Endothelial cell (in vitro differentiated cells): ENCODE data around the gene NTSR2. TPM values are rescaled to one million over a fixed set of nuclear protein-coding genes. Genes with fewer than 3 reads are reported as not detected.

Experiments
- DNase-seq: peaks from one replicate; pipeline ENCODE4 v3.0.0; 2021; ENCODE audit warnings: low spot score
- H3K27ac Mint-ChIP-seq: one replicate; pipeline ENCODE4 v1.8.0; 2021; ENCODE audit warnings: mixed read lengths, inconsistent platforms; ENCODE audit not compliant: unreplicated experiment
- H3K27me3 Mint-ChIP-seq: one replicate; pipeline ENCODE4 v1.8.0; 2021; ENCODE audit warnings: mild to moderate bottlenecking, moderate library complexity, mixed read lengths, inconsistent platforms; ENCODE audit not compliant: unreplicated experiment
- H3K36me3 Mint-ChIP-seq: one replicate; pipeline ENCODE4 v1.8.0; 2021; ENCODE audit warnings: mild to moderate bottlenecking, low read depth, mixed read lengths, inconsistent platforms; ENCODE audit not compliant: unreplicated experiment
- H3K4me1 Mint-ChIP-seq: one replicate; pipeline ENCODE4 v1.8.0; 2021; ENCODE audit warnings: mild to moderate bottlenecking, mixed read lengths, inconsistent platforms; ENCODE audit not compliant: unreplicated experiment
- H3K4me3 Mint-ChIP-seq: one replicate; pipeline ENCODE4 v1.8.0; 2021; ENCODE audit warnings: mild to moderate bottlenecking, mixed read lengths, inconsistent platforms; ENCODE audit not compliant: unreplicated experiment
- H3K9me3 Mint-ChIP-seq: one replicate; pipeline ENCODE4 v1.8.0; 2021; ENCODE audit warnings: mixed read lengths, inconsistent platforms; ENCODE audit not compliant: unreplicated experiment
- CTCF ChIP-seq: fragments of 200-600 bp; sonication (generic); IDR thresholded peaks from one replicate; pipeline ENCODE4 v1.5.0; 2021; ENCODE audit warnings: antibody characterized with exemption; ENCODE audit not compliant: unreplicated experiment
- total RNA-seq: library from RNA; stranded (reverse); fragmentation: NEBNext Ultra II Directional; extraction: Animal tissue kit (Norgen Biotek cat#: 25700); gene quantifications from one replicate; pipeline ENCODE4 v1.2.1, GENCODE V29; 2021; ENCODE audit not compliant: unreplicated experiment

Gene NTSR2
- total RNA-seq, 1 donor from 2014 or later = not detected

- peaks cover 3% of the 10 kb centered on the region for H3K4me1 Mint-ChIP-seq
- no peak for TF ChIP-seq CTCF
- H3K36me3 Mint-ChIP-seq = no peaks in the 10 kb centered on the region
- H3K9me3 Mint-ChIP-seq = no peaks in the 10 kb centered on the region
- H3K27me3 Mint-ChIP-seq = peaks cover 14% of the 10 kb centered on the region
- no peak overlapping the region for H3K27ac Mint-ChIP-seq
- H3K4me3 Mint-ChIP-seq = no peak overlapping the region
- no peak for DNase-seq
Measured at GRCh38 chr2:11711354-11711716, 41.3 kb upstream of the NTSR2 start.

- Mint-ChIP-seq H3K27me3 (peaks cover 12% of the 10 kb centered on the region), H3K27ac (no peak overlapping the region)
- no peak for DNase-seq
Measured at GRCh38 chr2:11710632-11711353, 40.8 kb upstream of the NTSR2 start.

GRCh38 chr2:11710210-11710609 lies 40.2 kb upstream of the NTSR2 start:
- DNase-seq = no peak
- Mint-ChIP-seq H3K27me3 (peaks cover 10% of the 10 kb centered on the region), H3K4me3 (no peak overlapping the region), H3K36me3 (no peaks in the 10 kb centered on the region), H3K4me1 (peaks cover 3% of the 10 kb centered on the region), H3K27ac (no peak overlapping the region), H3K9me3 (no peaks in the 10 kb centered on the region)
- no peak for TF ChIP-seq CTCF

More at GRCh38 chr2:11710632-11711353, 40.8 kb upstream of the NTSR2 start:
- Mint-ChIP-seq H3K4me3 (no peak overlapping the region), H3K9me3 (no peaks in the 10 kb centered on the region), H3K4me1 (peaks cover 3% of the 10 kb centered on the region), H3K36me3 (no peaks in the 10 kb centered on the region)
- no peak for TF ChIP-seq CTCF

GRCh38 chr2:11709293-11709692 lies 39.3 kb upstream of the NTSR2 start:
- Mint-ChIP-seq H3K4me3 (no peak overlapping the region), H3K9me3 (no peaks in the 10 kb centered on the region), H3K27me3 (peaks cover 8% of the 10 kb centered on the region), H3K36me3 (no peaks in the 10 kb centered on the region), H3K4me1 (peaks cover 3% of the 10 kb centered on the region), H3K27ac (no peak overlapping the region)
- TF ChIP-seq CTCF = no peak
- no peak for DNase-seq

- Mint-ChIP-seq H3K27me3 (peaks cover 8% of the 10 kb centered on the region), H3K4me1 (peaks cover 3% of the 10 kb centered on the region), H3K4me3 (no peak overlapping the region), H3K9me3 (no peaks in the 10 kb centered on the region), H3K36me3 (no peaks in the 10 kb centered on the region), H3K27ac (no peak overlapping the region)
- no peak for DNase-seq
- no peak for TF ChIP-seq CTCF
Measured at GRCh38 chr2:11708106-11708505, 38.1 kb upstream of the NTSR2 start.
